Measurements from ENCODE around the gene SEC14L2. TPM values are rescaled to one million over a fixed set of nuclear protein-coding genes. Genes with fewer than 3 reads are reported as not detected.

Gene SEC14L2
- total RNA-seq, 1 donor from 2014 or later, result 9.6 TPM

DNA sequence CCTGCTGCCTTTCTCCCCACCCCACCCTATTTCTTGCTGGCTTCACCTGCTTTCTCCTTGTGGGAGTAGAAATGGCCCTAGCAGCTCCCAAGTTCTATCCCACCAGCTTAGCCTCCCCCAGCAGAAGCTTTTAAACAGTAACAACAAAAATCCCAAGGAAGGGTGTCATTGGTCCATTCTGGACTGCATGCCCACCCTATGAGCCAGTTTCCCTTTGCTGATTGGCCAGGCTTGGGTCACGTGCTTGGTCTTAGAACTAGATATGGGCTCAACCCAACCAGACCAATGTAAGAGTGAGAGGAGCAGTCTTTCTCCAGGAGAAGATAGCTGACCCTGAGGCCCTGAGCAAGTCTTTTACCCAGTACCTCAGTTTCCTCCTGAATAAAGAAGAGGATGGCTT lies 31.1 kb downstream of the SEC14L2 start:
- H3K4me1 Mint-ChIP-seq (ENCODE audit: unreplicated experiment), result peaks cover 6% of the 10 kb centered on the region
- H3K27me3 Mint-ChIP-seq, result no peaks in the 10 kb centered on the region
- no peaks in the 10 kb centered on the region for H3K36me3 Mint-ChIP-seq
- H3K9me3 Mint-ChIP-seq, result no peaks in the 10 kb centered on the region
- H3K4me3 Mint-ChIP-seq, result no peak overlapping the region
- H3K27ac Mint-ChIP-seq, result no peak overlapping the region
- TF ChIP-seq, protein P1, sequence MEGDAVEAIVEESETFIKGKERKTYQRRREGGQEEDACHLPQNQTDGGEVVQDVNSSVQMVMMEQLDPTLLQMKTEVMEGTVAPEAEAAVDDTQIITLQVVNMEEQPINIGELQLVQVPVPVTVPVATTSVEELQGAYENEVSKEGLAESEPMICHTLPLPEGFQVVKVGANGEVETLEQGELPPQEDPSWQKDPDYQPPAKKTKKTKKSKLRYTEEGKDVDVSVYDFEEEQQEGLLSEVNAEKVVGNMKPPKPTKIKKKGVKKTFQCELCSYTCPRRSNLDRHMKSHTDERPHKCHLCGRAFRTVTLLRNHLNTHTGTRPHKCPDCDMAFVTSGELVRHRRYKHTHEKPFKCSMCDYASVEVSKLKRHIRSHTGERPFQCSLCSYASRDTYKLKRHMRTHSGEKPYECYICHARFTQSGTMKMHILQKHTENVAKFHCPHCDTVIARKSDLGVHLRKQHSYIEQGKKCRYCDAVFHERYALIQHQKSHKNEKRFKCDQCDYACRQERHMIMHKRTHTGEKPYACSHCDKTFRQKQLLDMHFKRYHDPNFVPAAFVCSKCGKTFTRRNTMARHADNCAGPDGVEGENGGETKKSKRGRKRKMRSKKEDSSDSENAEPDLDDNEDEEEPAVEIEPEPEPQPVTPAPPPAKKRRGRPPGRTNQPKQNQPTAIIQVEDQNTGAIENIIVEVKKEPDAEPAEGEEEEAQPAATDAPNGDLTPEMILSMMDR (conservative IDR thresholded peaks at IDR 0.05), result no peak
- DNase-seq (ENCODE audit: extremely low spot score, unreplicated experiment), result no peak

DNA sequence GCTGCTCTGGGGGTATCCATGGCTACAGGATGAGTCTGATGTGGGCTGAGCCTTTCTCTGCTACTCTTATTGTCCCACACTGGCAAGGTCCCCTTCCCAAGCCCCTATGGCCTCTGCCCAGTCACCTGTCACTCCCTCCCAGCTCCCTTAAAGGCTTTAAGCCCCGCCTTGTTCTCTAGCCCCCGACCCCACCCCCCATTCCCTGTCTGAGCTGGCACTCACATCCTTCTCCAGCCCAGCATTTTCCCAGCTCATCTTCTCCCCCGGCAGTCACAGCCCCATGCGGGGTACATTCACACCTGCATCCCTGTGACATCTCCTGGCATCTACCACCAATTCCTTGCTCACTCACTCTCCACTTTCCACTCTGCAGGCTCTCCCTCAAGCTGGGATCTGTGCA lies 33.1 kb downstream of the SEC14L2 start:
- H3K9me3 Mint-ChIP-seq, result no peaks in the 10 kb centered on the region
- DNase-seq (ENCODE audit: extremely low spot score, unreplicated experiment), result no peak
- TF ChIP-seq, protein P1 (conservative IDR thresholded peaks at IDR 0.05), result no peak
- H3K4me1 Mint-ChIP-seq (ENCODE audit: unreplicated experiment), result peaks cover 4% of the 10 kb centered on the region
- no peak overlapping the region for H3K27ac Mint-ChIP-seq
- no peaks in the 10 kb centered on the region for H3K27me3 Mint-ChIP-seq
- H3K36me3 Mint-ChIP-seq, result no peaks in the 10 kb centered on the region
- no peak overlapping the region for H3K4me3 Mint-ChIP-seq

DNA sequence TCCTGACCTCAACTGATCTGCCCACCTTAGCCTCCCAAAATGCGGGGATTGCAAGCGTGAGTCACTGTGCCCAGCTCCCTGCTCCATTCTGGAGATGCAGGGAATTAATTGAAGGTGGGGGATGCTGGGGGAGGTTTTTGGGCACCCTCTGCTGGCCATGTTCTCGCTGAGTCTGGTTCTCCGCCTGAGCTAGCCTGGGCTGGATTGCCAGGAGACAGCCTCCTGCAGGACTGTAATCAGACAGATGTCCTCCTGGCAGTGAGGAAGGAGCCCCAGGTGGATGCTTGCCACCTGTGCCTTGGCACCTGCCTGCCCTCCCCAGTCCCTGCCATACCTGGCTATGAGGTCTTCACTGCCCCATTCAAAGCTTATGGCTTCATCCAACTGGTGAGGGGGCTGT lies 34.1 kb downstream of the SEC14L2 start:
- Mint-ChIP-seq H3K9me3 (no peaks in the 10 kb centered on the region), H3K27ac (no peak overlapping the region), H3K27me3 (no peaks in the 10 kb centered on the region), H3K4me1 (ENCODE audit: unreplicated experiment) (peaks cover 3% of the 10 kb centered on the region), H3K36me3 (no peaks in the 10 kb centered on the region), H3K4me3 (no peak overlapping the region)
- TF ChIP-seq, protein P1 (conservative IDR thresholded peaks at IDR 0.05), result no peak
- no peak for DNase-seq (ENCODE audit: extremely low spot score, unreplicated experiment)

DNA sequence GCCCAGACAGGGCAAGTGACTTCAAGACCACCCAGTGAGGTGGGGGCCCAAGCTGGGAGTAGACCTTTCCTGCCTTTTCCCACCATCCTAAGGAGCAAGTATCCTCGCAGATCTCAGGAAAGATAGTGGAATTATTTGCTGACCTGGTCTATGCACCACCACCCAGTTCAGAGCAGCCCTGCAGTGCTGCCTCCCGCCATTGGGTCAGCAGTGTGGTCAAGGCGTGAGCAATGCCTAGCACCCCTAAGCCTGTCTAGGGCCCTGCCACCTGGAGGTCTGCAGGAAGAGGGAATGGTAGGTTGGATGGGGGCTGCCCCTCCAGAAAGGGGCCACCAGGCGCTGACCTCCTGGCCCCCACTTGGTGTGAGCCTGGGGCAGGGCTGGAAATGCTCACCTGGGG lies 35.3 kb downstream of the SEC14L2 start:
- no peak overlapping the region for H3K27ac Mint-ChIP-seq
- DNase-seq (ENCODE audit: extremely low spot score, unreplicated experiment), result no peak
- no peaks in the 10 kb centered on the region for H3K9me3 Mint-ChIP-seq
- TF ChIP-seq, protein P1 (conservative IDR thresholded peaks at IDR 0.05), result no peak
- no peak overlapping the region for H3K4me3 Mint-ChIP-seq
- H3K36me3 Mint-ChIP-seq, result no peaks in the 10 kb centered on the region
- peaks cover 4% of the 10 kb centered on the region for H3K4me1 Mint-ChIP-seq (ENCODE audit: unreplicated experiment)
- H3K27me3 Mint-ChIP-seq, result no peaks in the 10 kb centered on the region

DNA sequence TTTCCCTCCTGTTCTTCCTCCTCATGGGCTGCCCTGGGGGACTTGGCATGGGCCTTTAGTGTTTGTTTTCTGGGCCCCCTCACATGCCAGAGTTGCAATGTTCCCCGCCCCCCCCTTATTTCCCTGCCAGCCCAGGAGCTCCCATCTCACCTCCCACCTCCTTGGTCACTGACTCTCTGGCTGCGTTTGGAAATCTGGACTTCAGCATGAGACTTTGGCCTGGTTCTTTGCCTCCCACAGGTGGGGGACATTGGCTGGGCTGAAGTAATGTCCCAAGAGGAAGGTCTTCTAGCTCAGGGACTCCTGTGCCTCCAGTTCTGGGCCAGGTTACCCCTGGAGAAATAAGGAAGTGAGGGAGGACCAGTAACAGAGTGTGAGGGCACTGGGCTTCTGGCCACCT lies 35.7 kb downstream of the SEC14L2 start:
- H3K27me3 Mint-ChIP-seq, result no peaks in the 10 kb centered on the region
- TF ChIP-seq, protein P1 (conservative IDR thresholded peaks at IDR 0.05), result no peak
- H3K36me3 Mint-ChIP-seq, result no peaks in the 10 kb centered on the region
- H3K4me3 Mint-ChIP-seq, result no peak overlapping the region
- H3K27ac Mint-ChIP-seq, result no peak overlapping the region
- no peaks in the 10 kb centered on the region for H3K9me3 Mint-ChIP-seq
- no peak for DNase-seq (ENCODE audit: extremely low spot score, unreplicated experiment)
- H3K4me1 Mint-ChIP-seq (ENCODE audit: unreplicated experiment), result peaks cover 4% of the 10 kb centered on the region

- Mint-ChIP-seq H3K9me3 (no peaks in the 10 kb centered on the region), H3K36me3 (no peaks in the 10 kb centered on the region)
Measured at GRCh38 chr22:30433227-30433626, 36.4 kb downstream of the SEC14L2 start.

More at GRCh38 chr22:30433227-30433626, 36.4 kb downstream of the SEC14L2 start:
- Mint-ChIP-seq H3K27ac (no peak overlapping the region), H3K4me1 (ENCODE audit: unreplicated experiment) (peaks cover 5% of the 10 kb centered on the region), H3K4me3 (no peak overlapping the region), H3K27me3 (peaks cover 1% of the 10 kb centered on the region)
- DNase-seq (ENCODE audit: extremely low spot score, unreplicated experiment), result no peak
- TF ChIP-seq, protein P1 (conservative IDR thresholded peaks at IDR 0.05), result no peak
